GM18858 (cell line): Measurements from ENCODE around the gene MARVELD3.
"Not testable (repeated sequence)": the region's sequence is repeated elsewhere in the genome, so short reads cannot be mapped to it uniquely, and the experiment has no call there.

Source experiments
- ATAC-seq: cut with Tn5 transposase; IDR thresholded peaks from one replicate; pipeline ENCODE4 v1.9.1; 2021; ENCODE audit not compliant: unreplicated experiment

The MARVELD3 gene

DNA sequence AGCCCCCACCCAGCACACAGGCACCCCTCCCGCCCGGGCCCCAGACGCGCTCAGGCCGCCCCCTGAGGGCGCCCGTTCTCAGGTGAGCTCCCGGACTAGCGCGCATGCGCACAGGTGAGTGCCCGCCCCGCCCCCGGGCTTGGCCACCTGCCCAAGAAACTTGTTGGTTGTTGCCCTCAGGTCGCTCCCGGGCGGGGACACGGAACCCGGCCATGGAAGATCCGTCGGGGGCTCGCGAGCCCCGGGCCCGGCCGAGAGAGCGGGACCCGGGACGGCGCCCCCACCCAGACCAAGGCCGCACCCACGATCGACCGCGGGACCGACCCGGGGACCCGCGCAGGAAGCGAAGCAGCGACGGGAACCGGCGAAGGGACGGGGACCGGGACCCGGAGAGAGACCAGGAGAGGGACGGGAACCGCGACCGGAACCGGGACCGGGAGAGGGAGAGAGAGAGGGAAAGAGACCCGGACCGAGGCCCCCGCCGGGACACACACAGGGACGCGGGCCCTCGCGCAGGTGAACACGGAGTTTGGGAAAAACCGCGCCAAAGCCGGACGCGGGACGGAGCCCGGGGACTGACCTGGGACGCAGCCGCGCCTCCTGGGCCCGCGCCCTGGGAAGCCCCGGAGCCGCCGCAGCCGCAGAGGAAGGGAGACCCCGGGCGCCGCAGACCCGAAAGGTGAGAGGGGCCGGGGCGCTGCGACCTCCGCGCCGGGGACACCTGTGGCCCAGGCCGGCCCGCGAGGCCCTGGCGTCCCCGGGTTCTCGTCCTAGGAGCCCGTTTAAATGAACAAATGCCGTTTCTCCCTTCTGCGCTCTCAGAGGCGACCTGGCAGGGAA, at the start of gene MARVELD3:
Gene MARVELD3 (plus strand): TSS at position 167 of the 840 bp plus-strand sequence. CDS start 46 bp downstream, at position 213.
- no peak for ATAC-seq

DNA sequence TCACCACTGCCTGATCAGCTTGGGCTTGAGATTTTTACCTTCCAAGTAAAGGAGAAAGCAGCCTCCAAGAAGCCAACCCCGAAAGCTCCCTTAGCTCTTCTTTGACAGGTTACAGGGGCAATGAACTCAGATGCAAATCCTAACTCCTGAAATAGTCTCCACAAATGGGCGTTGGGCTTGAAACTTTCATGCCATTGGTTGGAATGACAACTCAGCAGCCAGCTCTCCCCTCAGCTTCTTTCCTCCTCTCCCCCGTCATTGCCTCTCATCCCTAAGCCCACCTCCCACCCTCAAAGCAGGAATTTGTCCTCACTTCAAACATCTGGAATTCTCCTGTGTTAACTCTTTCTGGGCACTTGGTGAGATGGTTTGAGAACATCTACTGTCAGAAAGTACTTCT, 49.0 kb upstream of the MARVELD3 start, which contains the start of gene TAT:
Gene TAT (minus strand): TSS at position 122 of the 400 bp plus-strand sequence. CDS start 677 bp downstream, outside the sequence.
- no peak for ATAC-seq

DNA sequence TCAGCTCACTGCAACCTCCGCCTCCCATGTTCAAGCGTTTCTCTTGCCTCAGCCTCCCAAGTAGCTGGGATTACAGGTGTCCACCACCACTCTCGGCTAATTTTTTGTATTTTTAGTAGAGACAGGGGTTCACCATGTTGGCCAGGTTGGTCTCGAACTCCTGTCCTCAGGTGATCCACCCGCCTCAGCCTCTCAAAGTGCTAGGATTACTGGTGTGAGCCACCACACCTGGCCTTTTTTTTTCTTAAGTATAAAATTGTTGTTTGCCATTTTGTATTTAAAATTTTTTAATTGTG, 43.5 kb upstream of the MARVELD3 start:
- not testable (repeated sequence) for ATAC-seq

GRCh38 chr16:71584543-71585317, 41.3 kb upstream of the MARVELD3 start:
- no peak for ATAC-seq

- no peak for ATAC-seq
These were observed 40.7 kb upstream of the MARVELD3 start for GRCh38 chr16:71585318-71585703.

DNA sequence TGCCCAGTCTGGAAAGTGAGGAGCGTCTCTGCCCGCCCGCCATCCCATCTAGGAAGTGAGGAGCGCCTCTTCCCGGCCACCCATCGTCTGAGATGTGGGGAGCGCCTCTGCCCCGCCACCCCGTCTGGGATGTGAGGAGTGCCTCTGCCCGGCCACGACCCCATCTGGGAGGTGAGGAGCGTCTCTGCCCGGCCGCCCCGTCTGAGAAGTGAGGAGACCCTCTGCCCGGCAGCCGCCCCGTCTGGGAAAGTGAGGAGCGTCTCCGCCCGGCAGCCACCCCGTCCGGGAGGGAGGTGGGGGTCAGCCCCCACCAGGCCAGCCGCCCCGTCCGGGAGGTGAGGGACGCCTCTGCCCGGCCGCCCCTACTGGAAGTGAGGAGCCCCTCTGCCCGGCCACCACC, 36.6 kb upstream of the MARVELD3 start:
- not testable (repeated sequence) for ATAC-seq

DNA sequence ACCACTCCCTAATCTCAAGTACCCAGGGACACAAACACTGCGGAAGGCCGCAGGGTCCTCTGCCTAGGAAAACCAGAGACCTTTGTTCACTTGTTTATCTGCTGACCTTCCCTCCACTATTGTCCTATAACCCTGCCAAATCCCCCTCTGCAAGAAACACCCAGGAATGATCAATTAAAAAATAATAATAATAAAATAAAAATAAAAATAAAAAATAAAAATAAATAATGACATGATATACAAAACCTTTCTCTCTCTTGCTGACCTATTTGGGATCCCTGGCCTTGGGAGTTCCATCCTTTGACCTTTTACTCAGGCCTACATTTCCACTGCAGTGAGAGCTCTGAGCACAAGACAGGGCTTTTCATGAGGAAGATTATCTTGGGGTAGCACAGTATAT, 35.9 kb upstream of the MARVELD3 start:
- not testable (repeated sequence) for ATAC-seq

- ATAC-seq = no peak
These were observed 35.4 kb upstream of the MARVELD3 start for GRCh38 chr16:71590584-71590983.

GRCh38 chr16:71591917-71592316, 34.1 kb upstream of the MARVELD3 start:
- ATAC-seq = no peak

DNA sequence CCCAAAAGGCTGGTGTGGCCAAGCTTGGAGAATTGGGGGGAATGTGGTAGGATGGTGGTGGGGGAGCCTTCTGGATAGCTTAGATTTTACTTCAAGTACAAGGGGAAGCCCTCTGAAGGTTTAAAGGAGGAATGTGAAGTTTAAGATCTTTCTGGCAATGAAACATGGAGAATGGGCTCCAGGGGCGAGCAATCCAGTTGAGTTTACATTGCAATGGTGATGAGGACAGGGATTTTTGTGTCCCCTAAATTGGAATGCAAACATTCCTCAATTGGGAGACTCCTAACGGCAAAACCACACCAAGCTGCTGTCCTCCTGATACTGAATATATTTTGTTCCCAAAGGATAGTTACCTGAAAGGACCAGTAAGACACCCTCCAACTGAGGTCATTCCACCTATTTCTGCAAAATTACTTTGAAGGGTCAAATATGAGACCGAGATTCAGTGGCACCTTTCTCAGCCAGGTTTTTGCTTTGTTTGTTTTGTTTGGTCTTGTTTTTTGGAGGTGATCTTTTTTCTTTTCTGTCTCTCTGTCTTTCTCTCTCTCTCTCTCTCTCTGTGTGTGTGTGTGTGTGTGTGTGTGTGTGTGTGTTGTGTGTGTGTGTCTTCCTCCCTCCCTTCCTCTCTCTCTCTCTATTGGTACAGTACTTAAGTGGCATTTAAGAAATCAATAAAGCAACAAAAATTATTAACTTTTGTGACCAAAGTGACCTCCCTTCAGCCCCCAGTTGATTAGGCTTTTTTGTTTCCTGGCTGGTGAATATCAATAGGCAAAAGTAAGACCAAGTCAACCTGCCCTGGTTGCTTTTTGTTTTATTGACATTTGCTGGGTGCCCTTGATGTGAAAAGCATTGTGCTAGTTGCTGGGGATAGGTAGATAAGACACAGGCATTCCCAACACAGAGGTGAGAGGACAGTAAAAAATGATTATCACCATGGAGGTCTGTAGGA, 32.7 kb upstream of the MARVELD3 start:
- ATAC-seq = no peak

DNA sequence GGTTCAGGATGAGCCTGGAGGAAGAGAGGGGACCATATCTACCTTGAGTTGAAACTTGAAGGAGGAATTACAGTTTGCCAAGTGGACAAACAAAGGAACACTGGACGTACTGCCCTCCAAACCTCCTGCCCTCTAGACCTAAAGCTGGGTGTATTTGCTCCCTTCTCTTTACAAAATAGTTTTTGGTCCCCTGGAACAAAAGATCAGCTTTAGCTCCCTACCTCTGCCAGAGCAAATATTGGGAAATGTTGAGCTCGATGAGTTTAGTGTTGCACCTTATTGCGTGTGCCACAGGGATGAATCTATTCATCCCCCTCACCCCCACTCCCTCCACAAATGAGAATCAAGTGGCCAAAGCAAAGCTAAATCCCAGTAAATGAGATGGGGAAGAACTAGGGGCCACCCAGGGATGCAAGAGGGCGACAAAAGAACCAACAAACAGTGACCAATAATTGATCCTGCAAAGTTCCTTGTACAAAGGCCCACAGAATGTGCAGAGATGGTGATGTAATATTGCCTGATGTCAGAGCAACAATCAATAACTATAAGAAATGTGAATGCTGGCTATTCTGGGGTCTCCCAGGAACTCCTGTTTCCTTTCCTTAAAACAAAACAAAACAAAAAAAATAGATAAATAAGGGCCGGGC, 31.9 kb upstream of the MARVELD3 start:
- ATAC-seq = no peak

- not testable (repeated sequence) for ATAC-seq
These were observed 30.6 kb upstream of the MARVELD3 start for GRCh38 chr16:71595340-71595826.

GRCh38 chr16:71598426-71598825, 27.6 kb upstream of the MARVELD3 start:
- not testable (repeated sequence) for ATAC-seq

DNA sequence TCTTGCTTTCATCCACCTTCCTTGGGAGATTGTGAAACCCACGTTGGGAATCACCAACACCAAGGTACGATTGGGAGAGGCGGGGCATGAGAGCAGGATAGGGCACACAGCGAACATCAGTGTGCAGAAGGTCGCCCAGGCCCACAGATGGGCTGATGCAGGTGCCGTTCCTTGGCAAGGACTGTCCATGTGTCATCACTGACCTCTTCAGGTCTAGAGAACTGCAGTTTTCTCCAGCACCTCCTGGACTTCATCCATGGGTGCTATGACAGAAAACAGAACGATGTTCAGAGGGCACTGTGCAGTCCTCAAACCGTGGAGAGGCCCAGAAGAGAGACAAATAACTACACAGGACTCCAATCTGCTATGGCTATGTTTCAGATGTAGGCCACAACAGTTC, 25.2 kb upstream of the MARVELD3 start:
- ATAC-seq = no peak

- no peak for ATAC-seq
These were observed 16.9 kb upstream of the MARVELD3 start for GRCh38 chr16:71609066-71609465.

GRCh38 chr16:71610447-71610846, 15.5 kb upstream of the MARVELD3 start:
- ATAC-seq = no peak

DNA sequence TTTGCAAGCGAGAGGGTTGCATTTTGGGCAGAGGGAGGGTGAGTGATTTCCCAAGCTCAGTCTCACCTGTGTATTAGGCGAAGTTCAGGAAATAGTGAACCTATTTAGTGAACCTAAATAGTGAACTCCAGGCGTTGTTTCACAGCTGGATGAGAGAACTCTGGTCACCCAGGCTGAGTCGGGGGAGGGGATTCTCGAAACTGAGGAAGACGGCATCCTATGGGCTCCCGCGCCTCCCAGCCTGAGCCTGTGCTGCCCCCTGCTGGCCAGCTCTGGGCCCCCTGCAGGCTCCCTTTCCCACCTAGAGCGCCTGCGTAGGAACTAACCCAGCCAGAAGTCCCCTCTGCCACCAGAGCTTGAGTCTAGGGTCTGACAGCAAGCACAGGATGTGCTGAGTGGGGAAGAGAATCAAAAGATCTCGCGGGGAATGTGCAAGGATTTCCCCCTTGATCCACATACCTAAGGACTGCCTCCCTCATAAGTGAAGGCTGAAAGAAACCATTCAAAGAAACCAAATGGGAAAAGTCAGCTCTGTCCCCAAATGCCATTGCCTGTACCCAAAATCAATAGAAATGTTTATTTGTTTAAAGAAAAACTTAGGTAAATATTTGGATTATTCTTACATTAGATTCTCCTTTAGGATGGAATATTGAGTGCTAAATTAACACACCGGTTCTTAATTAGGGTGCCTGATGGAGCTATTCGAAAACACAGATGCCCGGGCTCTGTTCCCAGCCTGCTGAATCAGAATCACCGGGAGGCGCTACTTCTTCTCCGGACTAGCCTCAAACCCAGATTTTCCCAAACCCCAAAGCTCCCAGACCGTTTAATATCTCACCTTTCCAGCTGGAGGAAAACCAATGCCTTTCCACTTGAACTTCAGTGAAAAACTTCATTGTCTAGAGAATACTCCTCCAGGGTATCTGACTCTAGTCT, 14.8 kb upstream of the MARVELD3 start:
- no peak for ATAC-seq

GRCh38 chr16:71614956-71615355, 11.0 kb upstream of the MARVELD3 start:
- not testable (repeated sequence) for ATAC-seq

DNA sequence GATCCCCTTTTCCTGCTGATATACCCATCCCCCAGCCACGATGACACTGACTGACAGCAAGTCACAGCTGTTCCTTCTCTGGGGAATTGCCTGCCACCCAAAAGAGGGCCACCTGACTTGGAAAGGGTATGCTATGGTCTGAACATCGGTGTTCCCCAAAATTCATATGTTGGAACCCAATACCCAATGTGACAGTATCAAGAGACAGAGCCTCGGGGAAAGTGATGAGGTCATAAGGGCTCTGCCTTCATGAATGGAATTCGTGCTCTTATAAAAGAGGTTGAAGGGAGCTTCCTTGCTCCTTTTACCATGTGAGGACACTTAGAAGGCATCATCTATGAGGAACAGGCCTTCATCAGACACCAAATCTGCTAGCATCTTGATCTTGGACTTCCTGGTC, 7.6 kb upstream of the MARVELD3 start:
- no peak for ATAC-seq
